ENCODE data around the gene CMIP.

DNA sequence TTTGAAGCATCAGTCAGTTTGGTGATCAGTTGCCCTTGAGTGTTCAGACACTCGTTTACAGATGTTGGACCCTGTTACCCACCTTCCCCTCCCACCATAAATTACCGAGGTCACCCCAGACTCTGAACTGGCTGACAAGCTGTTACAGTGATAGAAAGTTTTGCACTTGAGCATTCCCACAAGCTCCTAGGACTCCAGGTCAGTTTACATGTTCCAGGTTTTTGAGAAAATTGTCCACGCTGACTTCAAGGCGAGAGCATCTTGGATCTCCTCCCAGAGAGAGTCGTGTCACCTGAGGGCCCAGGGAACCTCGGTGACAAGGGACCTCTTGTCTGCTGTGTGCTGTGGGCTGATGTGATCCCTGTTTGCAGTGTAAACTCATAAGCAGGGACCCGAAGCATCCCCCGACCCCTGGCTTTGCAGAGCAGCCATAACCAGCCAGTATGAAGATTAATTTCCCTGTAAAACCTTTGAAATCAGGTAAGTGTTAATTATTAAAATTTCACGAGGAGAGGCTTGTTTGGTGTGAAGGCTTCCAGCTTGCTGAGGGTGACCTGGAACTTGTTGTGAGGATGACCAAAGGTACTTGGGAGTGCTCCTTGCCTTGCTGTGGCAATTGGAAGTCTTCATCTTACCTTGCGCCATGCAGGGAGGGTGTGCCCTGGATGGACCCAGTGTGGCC, 91.2 kb downstream of the CMIP start:
- TF ChIP-seq, protein P1, sequence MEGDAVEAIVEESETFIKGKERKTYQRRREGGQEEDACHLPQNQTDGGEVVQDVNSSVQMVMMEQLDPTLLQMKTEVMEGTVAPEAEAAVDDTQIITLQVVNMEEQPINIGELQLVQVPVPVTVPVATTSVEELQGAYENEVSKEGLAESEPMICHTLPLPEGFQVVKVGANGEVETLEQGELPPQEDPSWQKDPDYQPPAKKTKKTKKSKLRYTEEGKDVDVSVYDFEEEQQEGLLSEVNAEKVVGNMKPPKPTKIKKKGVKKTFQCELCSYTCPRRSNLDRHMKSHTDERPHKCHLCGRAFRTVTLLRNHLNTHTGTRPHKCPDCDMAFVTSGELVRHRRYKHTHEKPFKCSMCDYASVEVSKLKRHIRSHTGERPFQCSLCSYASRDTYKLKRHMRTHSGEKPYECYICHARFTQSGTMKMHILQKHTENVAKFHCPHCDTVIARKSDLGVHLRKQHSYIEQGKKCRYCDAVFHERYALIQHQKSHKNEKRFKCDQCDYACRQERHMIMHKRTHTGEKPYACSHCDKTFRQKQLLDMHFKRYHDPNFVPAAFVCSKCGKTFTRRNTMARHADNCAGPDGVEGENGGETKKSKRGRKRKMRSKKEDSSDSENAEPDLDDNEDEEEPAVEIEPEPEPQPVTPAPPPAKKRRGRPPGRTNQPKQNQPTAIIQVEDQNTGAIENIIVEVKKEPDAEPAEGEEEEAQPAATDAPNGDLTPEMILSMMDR (IDR thresholded peaks at IDR 0.05): no peak
- TF ChIP-seq POLR2A (IDR thresholded peaks at IDR 0.05; ENCODE audit: low read depth): no peak

All from esophagus muscularis mucosa (tissue), 3 donors.